NCI-H526 treated with DMSO at 0.1 percent for 48 hours (cell line): ENCODE results near the gene ITLN2.
"Not testable (repeated sequence)": the region's sequence is repeated elsewhere in the genome, so short reads cannot be mapped to it uniquely, and the experiment has no call there.

Source experiments
- DNase-seq: peaks from one replicate; lab custom pipeline; 2025; lab: John Stamatoyannopoulos, UW

The ITLN2 gene

GRCh38 chr1:160905617-160905989, 49.0 kb downstream of the ITLN2 start:
- DNase-seq: no peak

GRCh38 chr1:160904783-160905616, 49.6 kb downstream of the ITLN2 start:
- no peak for DNase-seq

GRCh38 chr1:160902251-160902650, 52.4 kb downstream of the ITLN2 start:
- DNase-seq: not testable (repeated sequence)

- DNase-seq: no peak
Observed at GRCh38 chr1:160901768-160902167, 52.8 kb downstream of the ITLN2 start.

GRCh38 chr1:160900683-160901082, 53.9 kb downstream of the ITLN2 start:
- not testable (repeated sequence) for DNase-seq
